Measurements from ENCODE around the gene DLGAP4.

DLGAP4 gene

GRCh38 chr20:36460648-36461599 lies 154.8 kb downstream of the DLGAP4 start:
- peak overlapping the region; percentile 58 for H3K4me3 ChIP-seq (ENCODE audit: low read length)
- peaks cover 14% of the 10 kb centered on the region for H3F3A ChIP-seq (ENCODE audit: control insufficient read depth, insufficient read depth)
- TF ChIP-seq EZH2phosphoT487 (IDR thresholded peaks at IDR 0.05; ENCODE audit: borderline replicate concordance, low read length): no peak
- TF ChIP-seq, protein P1, sequence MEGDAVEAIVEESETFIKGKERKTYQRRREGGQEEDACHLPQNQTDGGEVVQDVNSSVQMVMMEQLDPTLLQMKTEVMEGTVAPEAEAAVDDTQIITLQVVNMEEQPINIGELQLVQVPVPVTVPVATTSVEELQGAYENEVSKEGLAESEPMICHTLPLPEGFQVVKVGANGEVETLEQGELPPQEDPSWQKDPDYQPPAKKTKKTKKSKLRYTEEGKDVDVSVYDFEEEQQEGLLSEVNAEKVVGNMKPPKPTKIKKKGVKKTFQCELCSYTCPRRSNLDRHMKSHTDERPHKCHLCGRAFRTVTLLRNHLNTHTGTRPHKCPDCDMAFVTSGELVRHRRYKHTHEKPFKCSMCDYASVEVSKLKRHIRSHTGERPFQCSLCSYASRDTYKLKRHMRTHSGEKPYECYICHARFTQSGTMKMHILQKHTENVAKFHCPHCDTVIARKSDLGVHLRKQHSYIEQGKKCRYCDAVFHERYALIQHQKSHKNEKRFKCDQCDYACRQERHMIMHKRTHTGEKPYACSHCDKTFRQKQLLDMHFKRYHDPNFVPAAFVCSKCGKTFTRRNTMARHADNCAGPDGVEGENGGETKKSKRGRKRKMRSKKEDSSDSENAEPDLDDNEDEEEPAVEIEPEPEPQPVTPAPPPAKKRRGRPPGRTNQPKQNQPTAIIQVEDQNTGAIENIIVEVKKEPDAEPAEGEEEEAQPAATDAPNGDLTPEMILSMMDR (IDR thresholded peaks at IDR 0.05; ENCODE audit: low read depth, low read length, poor library complexity, severe bottlenecking): no peak
- peaks cover 7% of the 10 kb centered on the region; the same call in 1 of the 2 replicates for H4K20me1 ChIP-seq (ENCODE audit: control insufficient read depth, insufficient read depth, low read depth, low read length)
- H3K4me1 ChIP-seq (ENCODE audit: control insufficient read depth, low read length): peaks cover 50% of the 10 kb centered on the region
- H3K79me2 ChIP-seq (ENCODE audit: control insufficient read depth, low read length): peaks cover 36% of the 10 kb centered on the region
- H3K27me3 ChIP-seq (ENCODE audit: control insufficient read depth, low read length): no peaks in the 10 kb centered on the region; the same call in 1 of the 2 replicates
- H3K4me2 ChIP-seq (ENCODE audit: low read length): peak overlapping the region; percentile 68
- H3K27ac ChIP-seq (ENCODE audit: low read depth, low read length): peak overlapping the region; percentile 33; the same call in 1 of the 2 replicates
- no peaks in the 10 kb centered on the region for H3K9me3 ChIP-seq (ENCODE audit: control insufficient read depth, insufficient read depth, low read length)
- no peaks in the 10 kb centered on the region for H3K9me2 ChIP-seq (replicated peaks; ENCODE audit: control insufficient read depth, low read length)
- H3K36me3 ChIP-seq (ENCODE audit: control insufficient read depth, low read length): peaks cover 11% of the 10 kb centered on the region; the same call in 1 of the 2 replicates

DNA sequence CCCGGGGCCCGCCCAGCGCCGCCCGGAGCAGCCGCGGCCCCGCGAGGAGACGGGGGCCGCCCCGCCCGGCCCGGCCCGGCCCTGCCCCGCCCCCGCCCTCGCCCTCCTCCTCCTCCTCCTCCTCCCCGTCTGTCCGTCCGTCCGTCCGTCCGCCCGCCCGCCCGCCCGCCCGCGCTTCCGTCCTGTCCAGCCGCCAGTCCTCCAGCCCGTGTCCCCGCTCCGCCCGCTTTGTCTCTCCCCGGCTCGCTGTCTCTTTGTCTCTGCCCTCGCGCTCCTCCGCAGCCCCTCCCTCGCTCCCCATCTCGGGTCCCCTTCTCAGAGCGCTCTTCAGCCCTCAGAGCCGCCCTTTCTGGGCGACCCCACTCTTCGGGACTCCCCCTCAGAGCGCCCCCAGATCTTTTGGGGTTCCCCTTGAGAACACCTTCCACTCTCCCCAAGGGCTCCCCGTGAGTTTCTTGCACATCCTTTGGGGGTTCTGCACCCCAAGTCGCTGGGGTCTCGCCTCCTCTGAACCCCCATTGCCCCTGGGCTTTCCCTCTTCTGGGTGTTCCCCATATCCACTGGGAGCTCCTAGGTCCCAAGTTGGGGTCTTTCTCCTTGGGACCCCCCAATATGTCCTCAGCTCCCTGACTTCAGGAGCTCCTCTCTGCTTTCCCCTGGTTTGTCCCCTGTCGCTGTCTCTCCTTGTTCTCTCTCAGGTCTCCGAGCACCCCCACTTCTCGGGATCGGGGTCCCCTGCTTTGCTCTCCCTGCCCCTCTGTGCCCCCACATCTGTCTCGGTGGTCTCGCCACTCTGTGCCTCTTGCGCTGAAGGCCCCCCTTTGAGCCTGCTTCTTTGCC lies 155.7 kb downstream of the DLGAP4 start:
- Histone ChIP-seq H3K27me3 (ENCODE audit: control insufficient read depth, low read length) (no peaks in the 10 kb centered on the region), H3K4me2 (ENCODE audit: low read length) (peak overlapping the region; percentile 100), H3K4me3 (ENCODE audit: low read length) (peak overlapping the region; percentile 99), H3K36me3 (ENCODE audit: control insufficient read depth, low read length) (peaks cover 14% of the 10 kb centered on the region; the same call in 1 of the 2 replicates), H3K4me1 (ENCODE audit: control insufficient read depth, low read length) (peaks cover 59% of the 10 kb centered on the region), H3F3A (ENCODE audit: control insufficient read depth, insufficient read depth) (peaks cover 14% of the 10 kb centered on the region), H4K20me1 (ENCODE audit: control insufficient read depth, insufficient read depth, low read depth, low read length) (peaks cover 7% of the 10 kb centered on the region; the same call in 1 of the 2 replicates), H3K9me3 (ENCODE audit: control insufficient read depth, insufficient read depth, low read length) (no peaks in the 10 kb centered on the region), H3K79me2 (ENCODE audit: control insufficient read depth, low read length) (peaks cover 44% of the 10 kb centered on the region), H3K9me2 (replicated peaks; ENCODE audit: control insufficient read depth, low read length) (no peaks in the 10 kb centered on the region), H3K27ac (ENCODE audit: low read depth, low read length) (peak overlapping the region; percentile 64)
- no peak for TF ChIP-seq EZH2phosphoT487 (IDR thresholded peaks at IDR 0.05; ENCODE audit: borderline replicate concordance, low read length)
- TF ChIP-seq, protein P1 (IDR thresholded peaks at IDR 0.05; ENCODE audit: low read depth, low read length, poor library complexity, severe bottlenecking): no peak

- Histone ChIP-seq H3K27ac (ENCODE audit: low read depth, low read length) (peak overlapping the region; percentile 64), H3K27me3 (ENCODE audit: control insufficient read depth, low read length) (no peaks in the 10 kb centered on the region), H3K79me2 (ENCODE audit: control insufficient read depth, low read length) (peaks cover 51% of the 10 kb centered on the region), H3K9me2 (replicated peaks; ENCODE audit: control insufficient read depth, low read length) (no peaks in the 10 kb centered on the region), H3K36me3 (ENCODE audit: control insufficient read depth, low read length) (peaks cover 14% of the 10 kb centered on the region; the same call in 1 of the 2 replicates), H3K4me3 (ENCODE audit: low read length) (peak overlapping the region; percentile 99), H4K20me1 (ENCODE audit: control insufficient read depth, insufficient read depth, low read depth, low read length) (peaks cover 7% of the 10 kb centered on the region; the same call in 1 of the 2 replicates), H3K9me3 (ENCODE audit: control insufficient read depth, insufficient read depth, low read length) (no peaks in the 10 kb centered on the region), H3K4me1 (ENCODE audit: control insufficient read depth, low read length) (peaks cover 67% of the 10 kb centered on the region), H3F3A (ENCODE audit: control insufficient read depth, insufficient read depth) (peaks cover 14% of the 10 kb centered on the region), H3K4me2 (ENCODE audit: low read length) (peak overlapping the region; percentile 100)
- TF ChIP-seq EZH2phosphoT487 (IDR thresholded peaks at IDR 0.05; ENCODE audit: borderline replicate concordance, low read length): no peak
- TF ChIP-seq, protein P1 (IDR thresholded peaks at IDR 0.05; ENCODE audit: low read depth, low read length, poor library complexity, severe bottlenecking): no peak
Observed at GRCh38 chr20:36462440-36463211, 156.5 kb downstream of the DLGAP4 start.

Data from DOHH2 (cell line).